Fibroblast of pulmonary artery (primary cell): ENCODE results near the gene SLC25A18.

Experiments used
- DNase-seq: peaks from one replicate; pipeline ENCODE4 v3.0.0-alpha.2; 2010; ENCODE audit warnings: low read depth
- H3K4me3 ChIP-seq: replicated peaks from 2 replicates; pipeline ENCODE4 v1.5.1; 2011; ENCODE audit warnings: low read depth, mild to moderate bottlenecking, control low read depth, low read length, moderate library complexity
- CTCF ChIP-seq: IDR thresholded peaks from 2 replicates; pipeline ENCODE4 v1.5.1; 2011; ENCODE audit warnings: mild to moderate bottlenecking, control low read depth, low read length, inconsistent platforms; ENCODE audit errors: missing control alignments

SLC25A18 gene

DNA sequence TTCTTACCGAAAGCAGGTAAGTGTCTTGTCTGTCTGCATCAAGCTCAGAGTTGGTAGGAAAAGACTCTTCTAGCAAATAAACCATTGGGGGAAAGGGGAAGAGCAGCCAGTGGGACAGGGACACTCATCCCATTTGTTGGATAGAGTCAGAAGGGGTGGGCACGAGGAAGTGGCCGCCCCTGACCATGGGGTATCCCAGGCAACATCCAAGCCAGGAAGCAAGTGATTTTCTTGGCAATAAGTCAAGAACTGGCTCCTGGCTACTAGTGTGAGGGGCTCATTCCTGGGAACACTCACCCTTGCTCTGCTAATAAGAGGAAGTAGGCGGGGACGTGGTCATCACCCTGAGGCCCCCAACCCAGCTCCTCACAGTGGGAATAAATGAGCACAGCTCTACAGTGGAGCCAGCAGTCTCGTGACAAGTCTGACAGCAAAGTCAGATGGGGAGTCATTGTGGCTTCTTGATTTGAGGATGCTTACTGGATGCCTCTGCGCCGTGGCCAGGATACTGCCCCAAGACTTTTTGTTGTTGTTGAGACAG lies 6.7 kb downstream of the SLC25A18 start:
- no peak for TF ChIP-seq CTCF
- DNase-seq: peak; percentile 84
- peak overlapping the region; percentile 21 for H3K4me3 ChIP-seq

DNA sequence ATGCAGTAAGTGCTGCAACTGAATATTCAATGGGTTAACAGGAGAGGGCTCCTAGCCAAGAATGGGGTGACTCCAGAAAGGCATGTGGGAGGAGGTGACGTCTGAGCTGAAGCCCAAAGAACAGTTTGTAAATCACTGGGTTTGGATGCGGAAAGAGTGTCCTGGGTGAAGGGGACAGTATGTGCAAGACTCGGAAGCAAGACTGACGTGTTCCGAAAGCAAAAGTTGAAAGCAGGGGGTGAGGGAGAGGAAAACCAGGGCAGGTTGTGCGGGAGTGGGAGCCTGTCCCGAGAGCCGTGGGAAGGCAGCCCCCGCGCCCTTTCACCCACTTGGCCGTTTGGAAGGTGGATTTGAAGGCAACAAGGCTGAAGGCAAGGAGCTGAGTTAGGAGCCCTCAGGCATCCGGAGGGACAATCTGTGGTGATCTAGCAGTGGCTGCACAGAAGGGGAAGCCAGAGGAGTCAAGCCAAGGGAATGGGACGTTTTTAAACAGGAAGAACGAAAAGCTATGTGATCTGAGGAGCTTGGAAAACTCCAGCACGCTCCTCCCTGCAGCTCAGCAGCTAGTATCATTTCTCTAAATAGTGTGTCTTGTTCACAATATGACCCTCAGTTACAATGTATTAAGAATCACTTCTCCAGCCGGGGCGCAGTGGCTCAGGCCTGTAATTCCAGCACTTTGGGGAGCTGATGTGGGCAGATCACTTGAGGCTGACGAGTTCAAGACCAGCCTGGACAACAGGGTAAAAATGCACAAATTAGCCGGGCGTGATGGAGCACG lies 7.7 kb downstream of the SLC25A18 start:
- H3K4me3 ChIP-seq: peak overlapping the region; percentile 44
- TF ChIP-seq CTCF: no peak
- peak; percentile 98 for DNase-seq

DNA sequence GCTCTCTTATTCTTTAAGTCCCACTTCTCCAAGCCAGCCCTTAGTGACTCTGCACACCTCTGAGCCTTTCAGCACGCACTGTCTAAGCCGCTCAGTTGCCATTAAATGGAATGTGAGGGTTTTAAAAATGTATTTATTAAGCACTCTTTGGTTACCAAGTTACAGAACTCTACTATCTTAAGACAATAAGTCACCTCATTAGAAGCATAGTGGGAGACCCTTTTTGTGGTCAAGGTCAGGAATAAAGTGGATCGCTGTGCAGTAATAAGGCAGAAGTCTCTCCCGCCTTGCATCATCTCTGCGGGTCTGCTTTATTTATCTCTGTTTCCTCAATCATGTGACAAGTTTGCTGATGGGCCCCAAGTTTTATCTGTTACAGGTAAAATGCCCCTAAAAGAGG lies 11.9 kb downstream of the SLC25A18 start:
- no peak for DNase-seq
- no peak for TF ChIP-seq CTCF
- H3K4me3 ChIP-seq: no peak overlapping the region

GRCh38 chr22:17575681-17576080 lies 12.4 kb downstream of the SLC25A18 start:
- H3K4me3 ChIP-seq: no peak overlapping the region
- DNase-seq: no peak
- no peak for TF ChIP-seq CTCF

DNA sequence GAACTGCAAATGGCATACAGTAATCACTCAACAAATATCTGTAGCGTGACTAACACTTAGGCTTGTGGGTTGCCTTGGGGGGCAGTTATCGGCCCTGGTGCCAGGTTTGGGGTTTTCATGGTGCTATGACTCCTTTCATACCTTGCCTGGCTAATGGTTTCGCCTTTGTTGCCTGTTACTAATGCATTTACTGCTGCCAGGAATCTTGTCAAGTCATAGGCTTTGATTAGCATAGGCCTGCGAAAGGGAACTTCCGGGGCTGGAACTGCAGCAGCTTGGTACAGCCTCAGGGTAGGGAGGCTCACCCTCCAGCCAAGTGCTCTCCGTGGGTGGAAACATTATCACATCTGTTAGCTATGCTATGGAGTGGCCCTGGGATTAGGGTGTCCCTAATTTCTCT lies 13.2 kb downstream of the SLC25A18 start:
- peak; percentile 80 for DNase-seq
- H3K4me3 ChIP-seq: no peak overlapping the region
- no peak for TF ChIP-seq CTCF

- peak; percentile 69 for DNase-seq
Measured at GRCh38 chr22:17578136-17578754, 14.9 kb downstream of the SLC25A18 start.

More at GRCh38 chr22:17578136-17578754, 14.9 kb downstream of the SLC25A18 start:
- TF ChIP-seq CTCF: no peak
- H3K4me3 ChIP-seq: no peak overlapping the region
